ENCODE results near the gene TENM4.

DNA sequence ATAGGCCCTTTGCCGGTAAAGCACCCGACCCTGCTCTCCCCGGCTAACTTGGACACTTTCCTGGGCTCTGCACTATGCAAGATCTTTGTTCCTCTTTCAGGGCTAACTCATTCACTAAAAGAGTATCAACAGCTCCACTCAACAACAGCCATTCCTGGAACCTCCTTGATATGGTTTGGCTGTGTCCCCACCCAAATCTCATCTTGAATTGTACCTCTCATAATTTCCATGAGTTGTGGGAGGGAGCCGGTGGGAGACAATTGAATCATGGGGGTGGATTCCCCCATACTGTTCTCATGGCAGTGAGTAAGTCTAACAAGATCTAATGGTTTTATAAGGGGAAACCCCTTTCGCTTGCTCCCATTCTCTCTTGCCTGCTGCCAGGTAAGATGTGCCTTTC lies 330.0 kb downstream of the TENM4 start:
- TF ChIP-seq, protein P1, sequence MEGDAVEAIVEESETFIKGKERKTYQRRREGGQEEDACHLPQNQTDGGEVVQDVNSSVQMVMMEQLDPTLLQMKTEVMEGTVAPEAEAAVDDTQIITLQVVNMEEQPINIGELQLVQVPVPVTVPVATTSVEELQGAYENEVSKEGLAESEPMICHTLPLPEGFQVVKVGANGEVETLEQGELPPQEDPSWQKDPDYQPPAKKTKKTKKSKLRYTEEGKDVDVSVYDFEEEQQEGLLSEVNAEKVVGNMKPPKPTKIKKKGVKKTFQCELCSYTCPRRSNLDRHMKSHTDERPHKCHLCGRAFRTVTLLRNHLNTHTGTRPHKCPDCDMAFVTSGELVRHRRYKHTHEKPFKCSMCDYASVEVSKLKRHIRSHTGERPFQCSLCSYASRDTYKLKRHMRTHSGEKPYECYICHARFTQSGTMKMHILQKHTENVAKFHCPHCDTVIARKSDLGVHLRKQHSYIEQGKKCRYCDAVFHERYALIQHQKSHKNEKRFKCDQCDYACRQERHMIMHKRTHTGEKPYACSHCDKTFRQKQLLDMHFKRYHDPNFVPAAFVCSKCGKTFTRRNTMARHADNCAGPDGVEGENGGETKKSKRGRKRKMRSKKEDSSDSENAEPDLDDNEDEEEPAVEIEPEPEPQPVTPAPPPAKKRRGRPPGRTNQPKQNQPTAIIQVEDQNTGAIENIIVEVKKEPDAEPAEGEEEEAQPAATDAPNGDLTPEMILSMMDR (IDR thresholded peaks at IDR 0.05), result no peak
- no peak for TF ChIP-seq POLR2AphosphoS5 (IDR thresholded peaks at IDR 0.05)
- no peak for TF ChIP-seq EP300 (IDR thresholded peaks at IDR 0.05)
